Measurements from ENCODE around the gene PRKACA. TPM values are rescaled to one million over a fixed set of nuclear protein-coding genes. Genes with fewer than 3 reads are reported as not detected.

The PRKACA gene
- polyA plus RNA-seq, 1 experiment: 17.9 TPM

DNA sequence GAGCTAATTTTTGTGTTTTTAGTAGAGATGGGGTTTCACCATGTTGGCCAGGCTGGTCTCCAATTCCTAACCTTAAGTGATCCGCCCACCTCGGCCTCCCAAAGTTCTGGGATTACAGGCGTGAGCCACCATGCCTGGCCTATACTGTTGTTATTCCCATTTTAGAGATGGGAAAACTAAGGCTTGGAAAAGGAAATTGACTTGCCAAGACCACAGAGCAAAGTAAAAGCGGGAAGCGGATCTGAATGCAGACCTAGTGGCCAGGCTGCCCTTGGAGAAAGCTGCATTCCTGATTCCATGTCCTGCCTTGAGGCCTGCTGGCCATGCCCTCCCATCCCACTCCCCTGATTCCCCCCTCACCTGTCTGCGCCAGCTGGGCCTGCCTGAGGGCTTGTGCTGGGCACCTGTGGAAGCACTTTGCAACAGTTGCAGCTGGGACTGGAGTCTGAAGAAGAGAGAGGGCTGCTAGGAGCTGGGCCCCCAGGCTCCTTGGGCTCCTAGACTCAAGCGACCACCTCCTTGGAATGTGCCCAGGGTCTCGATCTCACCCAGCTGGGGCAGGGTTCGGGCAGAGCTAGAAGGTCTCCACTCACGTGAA, 61.4 kb downstream of the PRKACA start:
- ChIA-PET POLR2A (interaction anchor here (0.5 kb wide), 1 partner anchor 9 kb away, joined by 3 read pairs; no protein-coding TSS in a partner anchor), CTCF (interaction anchor here (1.3 kb wide), 1 partner anchor 16 kb away, joined by 3 read pairs; no protein-coding TSS in a partner anchor)
- H3K4me3 ChIP-seq (ENCODE audit: low read depth, low read length): no peak overlapping the region
- TF ChIP-seq, protein P1, sequence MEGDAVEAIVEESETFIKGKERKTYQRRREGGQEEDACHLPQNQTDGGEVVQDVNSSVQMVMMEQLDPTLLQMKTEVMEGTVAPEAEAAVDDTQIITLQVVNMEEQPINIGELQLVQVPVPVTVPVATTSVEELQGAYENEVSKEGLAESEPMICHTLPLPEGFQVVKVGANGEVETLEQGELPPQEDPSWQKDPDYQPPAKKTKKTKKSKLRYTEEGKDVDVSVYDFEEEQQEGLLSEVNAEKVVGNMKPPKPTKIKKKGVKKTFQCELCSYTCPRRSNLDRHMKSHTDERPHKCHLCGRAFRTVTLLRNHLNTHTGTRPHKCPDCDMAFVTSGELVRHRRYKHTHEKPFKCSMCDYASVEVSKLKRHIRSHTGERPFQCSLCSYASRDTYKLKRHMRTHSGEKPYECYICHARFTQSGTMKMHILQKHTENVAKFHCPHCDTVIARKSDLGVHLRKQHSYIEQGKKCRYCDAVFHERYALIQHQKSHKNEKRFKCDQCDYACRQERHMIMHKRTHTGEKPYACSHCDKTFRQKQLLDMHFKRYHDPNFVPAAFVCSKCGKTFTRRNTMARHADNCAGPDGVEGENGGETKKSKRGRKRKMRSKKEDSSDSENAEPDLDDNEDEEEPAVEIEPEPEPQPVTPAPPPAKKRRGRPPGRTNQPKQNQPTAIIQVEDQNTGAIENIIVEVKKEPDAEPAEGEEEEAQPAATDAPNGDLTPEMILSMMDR (IDR thresholded peaks at IDR 0.05; ENCODE audit: low read depth, low read length): no peak
- peaks cover 6% of the 10 kb centered on the region for H3K9me3 ChIP-seq (ENCODE audit: control insufficient read depth, insufficient read depth, low read length)
- H3K27me3 ChIP-seq (ENCODE audit: control insufficient read depth, insufficient read depth, low read length): peaks cover 14% of the 10 kb centered on the region
- H3K27ac ChIP-seq (ENCODE audit: low read depth, low read length): no peak overlapping the region
- DNase-seq (ENCODE audit: low read depth, low spot score): no peak

DNA sequence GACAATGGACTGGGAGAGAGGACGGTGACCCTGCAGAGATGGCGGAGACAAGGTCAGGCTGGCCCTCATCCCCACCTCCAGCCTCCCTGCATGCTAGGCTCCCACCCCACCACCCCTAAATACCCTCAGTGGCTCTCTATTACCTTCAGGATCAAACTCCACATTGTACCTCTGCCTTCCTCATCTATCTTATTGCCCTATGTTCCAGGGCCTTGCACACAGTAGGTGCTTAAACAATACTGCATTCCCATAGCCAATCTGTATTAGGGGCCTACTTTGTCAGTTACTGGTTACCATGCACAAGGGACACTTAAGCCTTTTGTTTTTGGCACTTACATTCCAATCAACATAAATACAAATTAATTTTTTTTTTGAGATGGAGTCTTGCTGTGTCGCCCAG, 62.2 kb downstream of the PRKACA start:
- ChIA-PET POLR2A (no interaction called here), CTCF (interaction anchor here (1.3 kb wide), 1 partner anchor 16 kb away, joined by 3 read pairs; no protein-coding TSS in a partner anchor)
- no peak for DNase-seq (ENCODE audit: low read depth, low spot score)
- no peak overlapping the region for H3K4me3 ChIP-seq (ENCODE audit: low read depth, low read length)
- H3K27me3 ChIP-seq (ENCODE audit: control insufficient read depth, insufficient read depth, low read length): peaks cover 14% of the 10 kb centered on the region
- TF ChIP-seq, protein P1 (IDR thresholded peaks at IDR 0.05; ENCODE audit: low read depth, low read length): no peak
- H3K27ac ChIP-seq (ENCODE audit: low read depth, low read length): no peak overlapping the region
- peaks cover 6% of the 10 kb centered on the region for H3K9me3 ChIP-seq (ENCODE audit: control insufficient read depth, insufficient read depth, low read length)

DNA sequence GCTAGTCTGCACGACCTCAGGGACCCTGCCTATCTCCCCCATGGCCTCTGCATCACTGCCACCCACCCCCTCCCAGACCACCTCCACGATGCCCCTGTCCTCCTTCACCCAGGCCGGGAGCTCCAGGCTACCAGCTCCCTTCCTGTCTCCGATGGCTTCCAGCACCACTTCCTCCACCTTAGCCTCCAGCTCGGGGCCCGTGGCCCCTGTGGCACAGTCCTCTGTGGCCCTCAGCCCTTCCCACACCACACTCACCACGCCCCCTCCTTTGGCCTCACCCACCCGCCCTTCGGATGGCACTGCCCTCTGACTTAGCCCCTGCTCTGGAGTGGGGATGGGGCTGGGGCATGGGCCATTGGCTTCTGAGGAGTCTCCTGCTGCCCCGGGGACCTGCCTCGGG, 62.8 kb downstream of the PRKACA start:
- CTCF ChIA-PET: interaction anchor here (1.2 kb wide), 1 partner anchor 23 kb away, joined by 4 read pairs; the partner anchor contains the start of gene IL27RA
- TF ChIP-seq, protein P1 (IDR thresholded peaks at IDR 0.05; ENCODE audit: low read depth, low read length): no peak
- POLR2A ChIA-PET: interaction anchor here (0.5 to 0.6 kb wide), 2 partner anchors 23 to 98 kb away, joined by 3 to 4 read pairs; partner anchors contain the start of gene IL27RA

DNA sequence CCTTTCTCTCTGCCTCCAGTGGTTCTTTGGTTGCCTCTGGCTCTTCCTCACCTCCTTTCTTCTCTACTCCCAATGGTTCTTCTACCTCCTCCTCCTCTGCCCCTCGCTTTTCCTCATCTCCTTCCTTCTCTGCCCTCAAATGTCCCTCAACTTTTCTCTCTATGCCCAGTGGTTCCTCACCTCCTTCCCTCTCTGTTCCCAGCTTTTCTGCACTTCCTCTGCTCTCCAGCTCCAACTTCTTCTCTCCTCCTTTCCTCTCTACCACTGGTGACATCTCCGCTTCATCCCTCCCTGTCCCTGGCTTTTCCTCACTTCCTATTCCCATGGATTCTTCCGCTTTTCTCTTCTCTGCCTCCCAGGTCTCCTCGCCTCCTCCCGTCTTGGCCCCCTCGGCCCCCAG, 63.5 kb downstream of the PRKACA start:
- H3K9me3 ChIP-seq (ENCODE audit: control insufficient read depth, insufficient read depth, low read length): peaks cover 6% of the 10 kb centered on the region
- H3K4me3 ChIP-seq (ENCODE audit: low read depth, low read length): no peak overlapping the region
- no peak overlapping the region for H3K27ac ChIP-seq (ENCODE audit: low read depth, low read length)
- H3K27me3 ChIP-seq (ENCODE audit: control insufficient read depth, insufficient read depth, low read length): peaks cover 5% of the 10 kb centered on the region
- TF ChIP-seq, protein P1 (IDR thresholded peaks at IDR 0.05; ENCODE audit: low read depth, low read length): no peak
- DNase-seq (ENCODE audit: low read depth, low spot score): no peak
- ChIA-PET CTCF (interaction anchor here (1.0 to 1.2 kb wide), 2 partner anchors 21 to 22 kb away, joined by 3 to 4 read pairs; partner anchors contain the start of gene IL27RA), POLR2A (interaction anchor here (0.5 kb wide), 1 partner anchor 99 kb away, joined by 4 read pairs; no protein-coding TSS in a partner anchor)

More for the DNA sequence above, 62.8 kb downstream of the PRKACA start:
- no peak for DNase-seq (ENCODE audit: low read depth, low spot score)
- Histone ChIP-seq H3K4me3 (ENCODE audit: low read depth, low read length) (no peak overlapping the region), H3K27me3 (ENCODE audit: control insufficient read depth, insufficient read depth, low read length) (peaks cover 11% of the 10 kb centered on the region), H3K27ac (ENCODE audit: low read depth, low read length) (no peak overlapping the region), H3K9me3 (ENCODE audit: control insufficient read depth, insufficient read depth, low read length) (peaks cover 6% of the 10 kb centered on the region)

DNA sequence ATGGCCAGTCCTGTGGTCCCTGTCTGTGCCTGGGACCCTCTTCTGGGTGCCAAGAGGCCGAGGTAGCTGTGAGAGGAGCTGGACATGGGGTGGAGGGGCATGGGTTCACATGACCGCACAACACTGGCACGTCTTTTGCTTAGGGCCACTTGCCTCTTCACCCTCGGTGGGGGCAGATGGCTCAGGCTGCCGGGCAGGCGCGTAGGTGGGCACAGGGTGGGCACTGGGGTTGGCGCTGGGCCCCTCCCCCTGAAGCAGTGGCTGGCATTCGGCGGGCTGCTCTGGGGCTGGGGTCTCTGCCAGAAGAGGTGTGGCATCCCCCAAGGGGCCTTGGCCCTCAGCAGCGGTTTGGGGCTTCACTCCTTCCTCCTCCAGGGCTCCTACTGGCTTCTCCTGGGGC, 64.1 kb downstream of the PRKACA start:
- H3K9me3 ChIP-seq (ENCODE audit: control insufficient read depth, insufficient read depth, low read length): peaks cover 8% of the 10 kb centered on the region
- TF ChIP-seq, protein P1 (IDR thresholded peaks at IDR 0.05; ENCODE audit: low read depth, low read length): no peak
- H3K27me3 ChIP-seq (ENCODE audit: control insufficient read depth, insufficient read depth, low read length): peaks cover 4% of the 10 kb centered on the region
- no peak for DNase-seq (ENCODE audit: low read depth, low spot score)
- H3K27ac ChIP-seq (ENCODE audit: low read depth, low read length): no peak overlapping the region
- ChIA-PET POLR2A (no interaction called here), CTCF (interaction anchor here (0.9 to 1.2 kb wide), 6 partner anchors 8 to 62 kb away, joined by 3 to 4 read pairs (median 3); partner anchors contain the start of genes IL27RA and PALM3)
- H3K4me3 ChIP-seq (ENCODE audit: low read depth, low read length): no peak overlapping the region
